ENCODE measurements around the gene SPTBN1. TPM values are rescaled to one million over a fixed set of nuclear protein-coding genes. Genes with fewer than 3 reads are reported as not detected.

SPTBN1 gene
- total and polyA plus RNA-seq, 2 of the 13 experiments (the other 11 are each of a cell fraction or from before 2014, with no cell fraction given), result 123 to 299 TPM

GRCh38 chr2:54457323-54458023, 1.3 kb downstream of the SPTBN1 start (continued):
- TF ChIP-seq, protein P1, sequence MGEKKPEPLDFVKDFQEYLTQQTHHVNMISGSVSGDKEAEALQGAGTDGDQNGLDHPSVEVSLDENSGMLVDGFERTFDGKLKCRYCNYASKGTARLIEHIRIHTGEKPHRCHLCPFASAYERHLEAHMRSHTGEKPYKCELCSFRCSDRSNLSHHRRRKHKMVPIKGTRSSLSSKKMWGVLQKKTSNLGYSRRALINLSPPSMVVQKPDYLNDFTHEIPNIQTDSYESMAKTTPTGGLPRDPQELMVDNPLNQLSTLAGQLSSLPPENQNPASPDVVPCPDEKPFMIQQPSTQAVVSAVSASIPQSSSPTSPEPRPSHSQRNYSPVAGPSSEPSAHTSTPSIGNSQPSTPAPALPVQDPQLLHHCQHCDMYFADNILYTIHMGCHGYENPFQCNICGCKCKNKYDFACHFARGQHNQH (CRISPR knock-in tag; IDR thresholded peaks at IDR 0.05), result no peak
- TF ChIP-seq SOX6 (IDR thresholded peaks at IDR 0.05) (no peak), SOX6 (CRISPR knock-in tag; IDR thresholded peaks at IDR 0.05) (peak; percentile 19; the same call in 1 of the 2 replicates), ZNF672 (CRISPR knock-in tag; IDR thresholded peaks at IDR 0.05) (no peak), TOPORS (CRISPR knock-in tag; IDR thresholded peaks at IDR 0.05) (no peak), ATM (IDR thresholded peaks at IDR 0.05; ENCODE audit: borderline replicate concordance) (no peak), ZNF703 (CRISPR knock-in tag; IDR thresholded peaks at IDR 0.05; ENCODE audit: borderline replicate concordance) (no peak; the same call in 1 of the 2 replicates), ZZZ3 (CRISPR knock-in tag; IDR thresholded peaks at IDR 0.05; ENCODE audit: borderline replicate concordance) (no peak), ZFP91 (CRISPR knock-in tag; IDR thresholded peaks at IDR 0.05; ENCODE audit: borderline replicate concordance) (peak; percentile 22; the same call in 1 of the 2 replicates), TSC22D2 (CRISPR knock-in tag; IDR thresholded peaks at IDR 0.05; ENCODE audit: borderline replicate concordance) (no peak), SRF (IDR thresholded peaks at IDR 0.05; ENCODE audit: low read depth, low read length) (no peak), PATZ1 (CRISPR knock-in tag; IDR thresholded peaks at IDR 0.05) (peak; percentile 80), ZNF124 (CRISPR knock-in tag; IDR thresholded peaks at IDR 0.05) (no peak), TEAD2 (CRISPR knock-in tag; IDR thresholded peaks at IDR 0.05) (no peak), KLF15 (CRISPR knock-in tag; IDR thresholded peaks at IDR 0.05; ENCODE audit: borderline replicate concordance) (no peak), NBN (conservative IDR thresholded peaks at IDR 0.05) (no peak), ZNF546 (CRISPR knock-in tag; conservative IDR thresholded peaks at IDR 0.05) (peak; percentile 30; the same call in 1 of the 2 replicates), ZSCAN31 (CRISPR knock-in tag; IDR thresholded peaks at IDR 0.05; ENCODE audit: low read depth) (no peak; the same call in none of the 2 replicates), POLR2G (IDR thresholded peaks at IDR 0.05; ENCODE audit: low read depth, low read length) (peak; percentile 52; the same call in 1 of the 2 replicates), ZNF432 (CRISPR knock-in tag; IDR thresholded peaks at IDR 0.05; ENCODE audit: borderline replicate concordance) (no peak), FOXC1 (CRISPR knock-in tag; IDR thresholded peaks at IDR 0.05; ENCODE audit: borderline replicate concordance) (peak; percentile 77; the same call in 1 of the 2 replicates)
- TF ChIP-seq, protein P2, sequence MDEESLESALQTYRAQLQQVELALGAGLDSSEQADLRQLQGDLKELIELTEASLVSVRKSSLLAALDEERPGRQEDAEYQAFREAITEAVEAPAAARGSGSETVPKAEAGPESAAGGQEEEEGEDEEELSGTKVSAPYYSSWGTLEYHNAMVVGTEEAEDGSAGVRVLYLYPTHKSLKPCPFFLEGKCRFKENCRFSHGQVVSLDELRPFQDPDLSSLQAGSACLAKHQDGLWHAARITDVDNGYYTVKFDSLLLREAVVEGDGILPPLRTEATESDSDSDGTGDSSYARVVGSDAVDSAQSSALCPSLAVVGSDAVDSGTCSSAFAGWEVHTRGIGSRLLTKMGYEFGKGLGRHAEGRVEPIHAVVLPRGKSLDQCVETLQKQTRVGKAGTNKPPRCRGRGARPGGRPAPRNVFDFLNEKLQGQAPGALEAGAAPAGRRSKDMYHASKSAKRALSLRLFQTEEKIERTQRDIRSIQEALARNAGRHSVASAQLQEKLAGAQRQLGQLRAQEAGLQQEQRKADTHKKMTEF (CRISPR knock-in tag; IDR thresholded peaks at IDR 0.05), result no peak
- TF ChIP-seq, protein P3, sequence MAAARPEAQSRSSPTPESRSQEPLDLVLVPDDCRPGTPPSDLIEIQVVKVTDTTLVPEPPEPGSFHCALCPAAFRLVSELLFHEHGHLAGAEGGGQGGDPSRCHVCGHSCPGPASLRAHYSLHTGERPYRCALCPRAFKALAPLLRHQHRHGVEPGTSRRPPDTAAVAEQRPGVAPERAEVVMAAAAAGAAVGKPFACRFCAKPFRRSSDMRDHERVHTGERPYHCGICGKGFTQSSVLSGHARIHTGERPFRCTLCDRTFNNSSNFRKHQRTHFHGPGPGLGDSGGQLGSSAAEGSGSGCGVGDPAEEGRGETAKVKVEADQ (CRISPR knock-in tag; IDR thresholded peaks at IDR 0.05; ENCODE audit: borderline replicate concordance), result no peak
